ENCODE results near the gene HOXA5.

DNA sequence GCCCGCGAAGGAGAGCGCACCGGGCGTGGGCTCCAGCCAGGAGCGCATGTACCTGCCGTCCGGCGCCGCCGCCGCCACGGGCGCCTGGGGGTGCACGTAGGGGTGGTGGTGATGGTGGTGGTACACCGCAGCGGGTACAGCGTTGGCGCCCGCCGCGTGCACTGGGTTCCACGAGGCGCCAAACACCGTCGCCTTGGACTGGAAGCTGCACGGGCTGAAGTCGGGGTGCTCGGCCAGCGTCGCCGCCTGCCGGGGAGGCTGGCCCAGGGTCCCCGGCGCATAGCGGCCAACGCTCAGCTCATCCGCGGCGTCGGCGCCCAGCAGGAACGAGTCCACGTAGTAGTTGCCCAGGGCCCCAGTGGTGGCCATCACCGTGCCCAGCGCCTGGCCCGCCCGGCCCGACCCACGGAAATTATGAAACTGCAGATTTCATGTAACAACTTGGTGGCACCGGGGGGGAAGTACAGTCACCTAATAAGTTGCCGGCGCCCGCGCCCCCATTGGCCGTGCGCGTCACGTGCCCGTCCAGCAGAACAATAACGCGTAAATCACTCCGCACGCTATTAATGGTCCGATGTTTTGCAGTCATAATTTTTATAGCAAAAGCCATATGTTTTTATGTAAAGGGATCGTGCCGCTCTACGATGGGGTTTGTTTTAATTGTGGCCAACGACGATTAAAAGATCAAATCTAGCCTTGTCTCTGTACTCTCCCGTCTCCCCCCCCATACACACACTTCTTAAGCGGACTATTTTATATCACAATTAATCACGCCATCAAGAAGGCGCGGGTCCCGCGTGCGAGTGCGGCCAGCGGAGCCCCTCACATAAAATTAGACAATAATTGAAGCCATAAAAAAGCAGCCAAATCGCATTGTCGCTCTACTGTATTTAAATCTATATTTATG is 21.9 kb upstream of the HOXA5 start, which contains the start of gene HOXA9:
- TF ChIP-seq, protein P1, sequence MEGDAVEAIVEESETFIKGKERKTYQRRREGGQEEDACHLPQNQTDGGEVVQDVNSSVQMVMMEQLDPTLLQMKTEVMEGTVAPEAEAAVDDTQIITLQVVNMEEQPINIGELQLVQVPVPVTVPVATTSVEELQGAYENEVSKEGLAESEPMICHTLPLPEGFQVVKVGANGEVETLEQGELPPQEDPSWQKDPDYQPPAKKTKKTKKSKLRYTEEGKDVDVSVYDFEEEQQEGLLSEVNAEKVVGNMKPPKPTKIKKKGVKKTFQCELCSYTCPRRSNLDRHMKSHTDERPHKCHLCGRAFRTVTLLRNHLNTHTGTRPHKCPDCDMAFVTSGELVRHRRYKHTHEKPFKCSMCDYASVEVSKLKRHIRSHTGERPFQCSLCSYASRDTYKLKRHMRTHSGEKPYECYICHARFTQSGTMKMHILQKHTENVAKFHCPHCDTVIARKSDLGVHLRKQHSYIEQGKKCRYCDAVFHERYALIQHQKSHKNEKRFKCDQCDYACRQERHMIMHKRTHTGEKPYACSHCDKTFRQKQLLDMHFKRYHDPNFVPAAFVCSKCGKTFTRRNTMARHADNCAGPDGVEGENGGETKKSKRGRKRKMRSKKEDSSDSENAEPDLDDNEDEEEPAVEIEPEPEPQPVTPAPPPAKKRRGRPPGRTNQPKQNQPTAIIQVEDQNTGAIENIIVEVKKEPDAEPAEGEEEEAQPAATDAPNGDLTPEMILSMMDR (IDR thresholded peaks at IDR 0.05) = no peak
- TF ChIP-seq POLR2A (IDR thresholded peaks at IDR 0.05) = no peak
